Measurements from ENCODE around the gene REELD1.

The REELD1 gene

DNA sequence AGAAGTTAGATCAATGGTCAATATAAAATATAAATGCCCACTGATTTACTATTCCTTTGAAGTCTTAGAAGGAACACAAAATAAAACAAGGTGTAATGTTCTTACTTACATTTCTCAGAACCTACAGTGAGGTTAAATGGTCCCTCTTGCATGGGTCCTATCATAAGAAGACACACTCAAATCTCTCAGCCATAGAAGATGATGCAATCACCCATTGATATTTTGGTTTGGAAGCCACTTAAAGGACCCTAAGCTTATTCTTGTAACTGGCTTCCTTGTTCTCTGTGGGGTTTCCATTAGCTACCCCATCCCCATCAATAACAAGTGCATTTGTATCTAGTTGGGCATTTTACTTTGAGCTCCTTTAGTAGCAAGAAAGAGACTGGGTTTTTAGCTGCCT, 15.1 kb downstream of the REELD1 start:
- no peak for DNase-seq

DNA sequence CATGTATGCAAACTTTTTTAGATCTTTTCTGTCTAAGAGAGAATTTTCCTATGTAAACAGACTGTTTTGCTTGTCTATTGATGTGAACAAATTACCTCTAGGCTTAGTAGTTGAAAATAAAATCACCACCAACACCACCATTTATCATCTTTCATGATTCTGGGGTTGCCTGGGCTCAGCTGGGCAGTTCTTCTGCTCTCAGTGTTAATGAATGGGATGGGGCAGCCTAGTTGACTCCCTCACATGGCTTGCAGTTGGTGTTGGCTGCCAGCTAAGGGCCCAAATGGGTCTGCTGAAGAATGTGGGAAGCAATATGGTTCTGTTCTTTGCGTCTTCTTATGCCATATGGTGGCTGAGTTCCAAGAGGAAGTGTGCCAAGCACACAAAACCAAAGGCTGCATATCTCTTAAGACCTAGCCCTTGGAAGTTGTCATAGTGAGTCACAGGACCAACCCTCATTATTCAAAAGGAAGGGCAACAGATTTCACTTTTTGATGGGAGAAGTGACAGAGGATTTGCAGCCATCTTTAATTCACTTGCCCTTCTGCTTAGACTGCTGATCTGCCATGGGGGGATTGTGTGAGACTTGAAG, 17.9 kb downstream of the REELD1 start:
- DNase-seq: peak; percentile 62

DNA sequence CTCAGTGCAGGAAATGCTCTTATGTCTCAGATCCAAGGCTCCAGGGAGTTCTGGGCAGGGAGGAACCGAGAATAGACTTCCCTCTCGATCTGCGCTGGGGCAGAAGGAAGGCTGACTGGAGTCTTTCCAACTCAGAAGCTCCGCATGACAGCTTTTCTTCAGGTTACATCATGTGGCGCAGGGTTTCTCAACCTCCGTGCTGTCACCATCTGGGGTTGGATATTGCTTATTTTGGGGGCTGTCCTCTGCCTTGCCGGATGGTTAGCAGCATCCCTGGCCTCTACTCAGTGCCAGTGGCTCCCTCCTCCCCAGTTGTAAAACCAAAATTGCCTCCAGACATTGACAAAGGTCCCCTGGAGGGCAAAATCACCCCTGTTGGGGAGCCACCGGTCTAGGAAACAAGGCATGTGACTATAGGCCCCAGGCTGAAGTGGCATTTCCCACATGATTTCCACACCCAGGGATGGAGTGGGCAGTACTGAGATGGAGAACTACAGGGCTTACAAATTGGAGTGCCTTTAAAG, 21.4 kb downstream of the REELD1 start:
- DNase-seq: peak; percentile 90

- no peak for DNase-seq
Observed at GRCh38 chr4:146236216-146236615, 21.9 kb downstream of the REELD1 start.

DNA sequence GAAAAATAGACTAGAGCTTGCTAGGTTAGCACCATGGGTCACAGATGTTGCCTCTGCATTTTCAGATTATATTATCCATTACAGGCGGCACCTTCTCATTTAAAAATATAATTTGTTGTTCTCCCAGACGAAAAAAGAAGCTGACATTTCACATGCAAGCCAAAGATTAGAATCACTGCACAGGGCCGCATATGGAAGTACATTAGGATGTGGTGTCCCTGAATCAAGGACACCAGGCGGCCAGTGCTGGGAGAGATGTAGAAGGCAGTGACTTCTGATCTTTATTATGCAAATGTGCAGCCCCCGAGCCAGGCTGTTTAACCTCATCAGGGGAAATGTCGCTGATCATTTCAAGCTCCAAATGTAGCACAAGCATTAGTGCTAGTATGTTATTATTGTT, 22.8 kb downstream of the REELD1 start:
- DNase-seq: no peak

DNA sequence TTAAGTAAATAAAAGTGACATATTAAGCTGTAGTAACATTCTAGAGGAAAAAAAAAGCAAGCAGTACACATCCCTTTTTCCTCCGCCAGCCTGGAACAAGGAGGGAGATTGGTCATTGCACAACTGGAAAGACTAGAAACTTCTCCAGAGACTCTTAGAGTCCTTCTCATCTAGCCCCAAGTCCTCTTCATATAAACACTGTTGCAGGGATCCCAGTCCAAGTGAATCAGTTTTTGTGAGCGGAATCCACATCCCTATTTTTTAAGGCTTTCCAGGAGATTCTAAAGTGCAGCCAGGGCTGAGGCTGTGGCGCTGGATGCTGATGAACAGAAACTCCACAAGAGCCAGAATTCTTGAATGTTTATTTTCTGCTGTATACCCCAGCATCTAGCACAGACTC, 23.8 kb downstream of the REELD1 start:
- no peak for DNase-seq

DNA sequence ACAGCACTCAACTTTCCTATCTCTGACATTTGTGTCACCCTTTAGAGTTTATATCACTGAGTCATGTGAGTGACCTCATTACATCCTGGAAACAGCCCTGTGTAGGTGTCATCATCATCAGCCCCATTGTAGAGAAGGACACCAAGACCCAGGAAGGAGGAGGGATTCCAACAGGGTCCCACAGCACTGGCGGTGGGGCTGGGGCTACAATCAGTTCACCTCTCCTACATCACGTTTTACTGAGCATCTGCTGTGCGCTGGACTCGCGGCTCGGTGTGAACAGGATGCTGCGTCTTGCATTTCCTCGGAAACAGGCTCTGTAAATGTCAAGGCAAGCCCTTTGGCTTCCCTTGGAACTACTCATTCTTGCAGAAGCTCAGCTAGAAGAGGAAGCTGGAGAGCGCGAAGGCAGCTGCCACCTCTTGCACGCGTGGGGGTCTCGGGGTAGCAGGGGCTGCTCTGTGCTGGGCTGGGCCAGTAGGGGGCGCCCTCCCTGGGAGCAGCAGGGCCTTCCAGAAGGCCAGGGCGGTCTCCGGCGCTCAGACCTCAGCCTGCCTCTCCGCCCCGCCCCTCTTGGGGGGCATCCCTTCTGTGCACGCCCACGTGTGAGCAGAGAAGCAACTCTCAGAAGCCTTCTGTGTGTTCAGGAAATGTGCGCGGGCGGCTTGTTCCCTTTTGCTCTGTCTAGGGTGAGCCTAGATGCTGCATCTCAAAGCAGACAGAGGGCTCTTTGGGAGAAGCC, 29.0 kb downstream of the REELD1 start:
- DNase-seq: peak; percentile 70

DNA sequence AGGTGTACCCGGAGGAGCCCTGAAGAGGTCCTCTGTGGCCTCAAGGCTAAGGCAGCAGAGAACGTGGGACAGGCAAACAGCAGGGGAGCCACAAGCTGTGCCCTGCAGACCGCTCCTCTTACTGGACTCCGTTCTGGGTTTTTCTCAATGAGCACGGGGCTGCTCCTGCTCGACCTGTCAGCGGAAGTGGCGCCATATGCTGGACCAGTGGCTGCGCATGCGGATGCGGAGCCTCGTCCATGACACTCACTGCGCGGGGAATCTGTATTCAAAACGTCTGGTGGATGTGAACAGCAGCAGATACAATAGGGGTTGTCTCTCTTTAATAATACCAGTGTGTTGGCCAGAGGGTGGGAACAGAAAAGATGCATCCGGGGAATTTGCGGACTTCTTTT, 29.5 kb downstream of the REELD1 start:
- no peak for DNase-seq

DNA sequence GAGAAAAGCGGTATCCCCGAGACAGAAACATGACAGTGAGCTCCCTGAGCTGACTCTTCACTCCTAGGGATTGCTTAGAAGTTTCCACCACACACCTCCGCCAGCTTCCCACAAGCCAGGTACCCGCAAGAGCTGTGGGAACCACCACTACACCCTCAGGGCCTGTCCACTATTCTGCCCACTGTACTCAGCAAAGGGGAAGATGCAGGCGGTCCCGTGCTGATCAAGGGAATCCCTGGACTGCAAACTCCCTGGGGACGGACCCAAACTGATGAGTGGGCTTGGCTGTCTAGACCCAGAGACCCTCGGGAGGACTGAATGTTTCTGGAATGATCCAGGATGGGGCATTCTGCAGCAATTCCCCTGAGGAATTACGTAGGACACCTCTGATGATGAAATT, 30.2 kb downstream of the REELD1 start:
- no peak for DNase-seq

DNA sequence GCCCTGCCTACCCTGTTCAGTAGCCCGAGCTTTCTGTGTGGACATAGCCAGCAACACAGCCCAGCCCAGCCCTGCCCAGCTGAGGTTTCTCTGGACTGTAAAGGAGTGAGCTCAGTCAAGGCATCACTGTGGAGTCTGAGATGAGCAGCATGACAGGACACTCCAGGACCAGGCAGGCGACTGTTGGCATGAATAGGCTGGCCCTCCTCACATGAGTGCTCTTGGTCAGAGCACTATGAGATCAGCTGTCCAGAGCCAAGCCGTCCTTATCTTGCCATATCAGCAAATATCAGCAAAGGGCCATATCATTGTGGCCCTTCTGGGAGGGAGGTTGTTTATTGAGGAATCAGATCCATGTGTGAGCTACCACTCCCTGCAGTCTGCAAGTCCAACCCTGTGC, 30.9 kb downstream of the REELD1 start:
- DNase-seq: no peak

DNA sequence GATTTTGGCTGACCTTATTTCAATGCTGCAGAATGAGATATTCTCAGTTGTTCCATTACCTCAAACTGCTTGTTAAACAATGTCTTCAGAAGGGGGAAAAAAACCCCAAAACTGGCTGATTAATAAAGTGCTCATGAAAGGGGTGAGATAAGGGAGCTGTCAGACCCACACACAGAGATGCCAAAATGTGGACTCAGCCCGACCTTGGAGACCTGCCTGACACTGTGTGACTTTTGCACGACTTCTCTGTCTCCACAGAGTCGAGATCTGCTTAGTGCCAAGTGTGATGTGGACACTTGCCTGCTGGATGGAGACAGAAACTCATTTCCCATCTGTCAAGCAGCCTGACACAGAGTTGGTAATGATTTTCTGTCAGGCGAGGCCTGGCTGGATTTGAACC, 31.5 kb downstream of the REELD1 start:
- DNase-seq: no peak

- no peak for DNase-seq
Observed at GRCh38 chr4:146246381-146246780, 32.0 kb downstream of the REELD1 start.

DNA sequence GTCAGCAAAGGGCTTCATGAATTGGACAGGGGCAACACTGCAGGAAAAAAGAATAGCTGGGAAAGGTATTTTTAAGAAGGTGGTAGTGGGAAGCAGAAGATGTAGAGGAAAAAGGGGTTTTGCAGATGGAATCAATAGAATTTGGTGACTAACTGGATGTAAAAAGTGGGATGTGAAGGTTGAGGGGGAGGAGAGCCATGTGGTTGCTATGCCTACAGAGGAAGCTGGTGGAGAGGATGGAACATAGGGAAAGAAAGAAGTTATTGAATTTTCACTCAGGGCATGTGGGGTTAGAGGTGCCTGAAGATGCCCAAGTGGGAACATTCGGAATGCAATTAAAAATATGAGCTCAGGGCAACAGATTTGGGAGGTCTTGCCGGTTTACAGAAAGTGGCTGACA, 33.0 kb downstream of the REELD1 start:
- DNase-seq: no peak

DNA sequence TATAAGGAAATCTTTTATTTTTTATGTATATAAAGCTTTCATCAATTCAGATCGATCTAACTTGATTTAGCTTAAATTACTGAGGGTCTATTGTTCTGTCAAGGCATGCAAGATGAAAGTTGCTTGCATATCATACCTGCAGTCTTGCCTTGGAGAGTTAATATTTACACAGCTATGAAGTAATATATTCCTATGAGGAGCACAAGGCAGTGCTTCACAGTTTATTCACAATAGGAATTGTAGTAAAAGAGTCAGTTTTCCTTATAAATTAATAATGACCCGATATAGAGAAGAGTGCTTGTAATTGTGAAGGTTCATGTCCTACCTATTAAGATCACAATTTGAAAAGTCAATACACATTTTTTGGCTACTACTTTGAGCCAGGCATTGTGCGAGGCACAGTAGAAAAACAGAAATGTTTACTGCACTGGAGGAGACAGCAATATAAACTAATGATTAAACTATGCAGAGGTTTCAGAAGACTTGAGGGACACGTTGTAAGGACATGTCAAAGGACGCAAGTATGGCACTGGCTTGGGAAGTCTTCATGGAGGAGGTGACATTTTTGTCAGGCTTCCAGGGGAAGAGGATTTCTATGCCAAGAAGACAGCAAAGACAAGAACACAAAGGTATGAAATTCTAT, 38.8 kb downstream of the REELD1 start:
- no peak for DNase-seq

- DNase-seq: no peak
Observed at GRCh38 chr4:146255463-146255862, 41.1 kb downstream of the REELD1 start.

DNA sequence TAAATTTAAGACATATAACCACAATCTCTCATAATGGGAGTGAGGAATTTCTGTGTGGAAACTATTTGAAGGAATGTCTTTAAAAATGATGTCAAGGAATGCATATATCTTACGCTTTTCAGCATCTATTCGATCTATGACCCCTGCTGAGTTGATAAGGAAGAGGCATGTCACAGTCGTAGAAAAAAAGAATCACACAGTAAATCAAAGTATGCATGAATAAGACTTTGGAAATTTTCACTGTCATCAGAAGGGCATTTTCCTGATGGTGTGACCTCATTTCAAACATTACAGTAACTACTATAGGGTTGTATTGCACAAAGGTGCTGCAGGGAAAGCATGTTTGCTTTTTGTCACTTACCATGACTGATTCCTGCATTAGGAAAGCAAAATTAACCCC, 41.5 kb downstream of the REELD1 start:
- no peak for DNase-seq

GRCh38 chr4:146256328-146256727, 42.0 kb downstream of the REELD1 start:
- no peak for DNase-seq

DNA sequence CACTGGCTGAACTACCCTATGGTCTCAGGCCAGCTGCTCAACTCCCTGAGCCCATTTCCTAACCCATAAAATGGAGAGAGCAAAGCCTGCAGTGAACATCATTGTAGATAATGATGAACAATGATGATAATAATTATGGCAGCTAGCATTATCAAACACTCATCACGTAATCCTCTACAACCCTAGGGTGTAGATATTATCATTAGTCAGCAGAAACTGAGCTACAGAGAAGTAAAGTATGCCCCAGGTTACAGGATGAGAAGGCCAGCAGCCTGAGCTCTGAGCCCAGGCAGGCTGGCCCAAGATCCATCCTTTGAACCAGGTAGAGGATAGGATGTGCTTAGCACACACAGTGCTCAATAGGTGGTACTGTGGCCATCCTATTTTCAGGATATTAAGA, 43.2 kb downstream of the REELD1 start:
- DNase-seq: no peak

- DNase-seq: no peak
Observed at GRCh38 chr4:146260521-146260920, 46.2 kb downstream of the REELD1 start.

DNA sequence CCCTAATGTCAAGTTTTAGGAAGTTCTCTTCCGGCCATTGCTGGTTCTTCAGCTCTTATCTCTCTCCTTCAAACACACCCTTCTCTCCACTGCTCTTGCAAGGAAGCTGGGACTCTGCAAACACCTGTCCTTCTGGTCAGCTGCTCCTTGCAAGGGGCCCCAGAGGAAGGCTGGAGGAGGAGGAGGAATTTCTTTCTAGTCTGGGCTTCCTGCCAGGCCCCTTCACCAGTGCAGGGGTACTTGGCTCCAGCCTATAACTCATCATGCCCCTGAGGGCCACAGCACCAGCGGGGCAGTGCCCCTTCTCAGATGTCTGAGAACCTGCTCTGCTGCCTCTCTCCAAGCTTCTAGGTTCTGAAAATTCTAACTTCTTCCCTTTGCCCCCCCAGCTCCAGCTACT, 46.7 kb downstream of the REELD1 start:
- DNase-seq: no peak

- DNase-seq: no peak
Observed at GRCh38 chr4:146263793-146264192, 49.5 kb downstream of the REELD1 start.

GRCh38 chr4:146265950-146266490, 51.7 kb downstream of the REELD1 start:
- DNase-seq: no peak

GRCh38 chr4:146267826-146268225, 53.5 kb downstream of the REELD1 start:
- DNase-seq: no peak

- no peak for DNase-seq
Observed at GRCh38 chr4:146269228-146269653, 54.9 kb downstream of the REELD1 start.
